OCI-LY1 (cell line): ENCODE measurements around the gene NKPD1.

Source experiments
- EZH2 ChIP-seq: fragments of 200-600 bp; sonication (generic), shearing (Covaris generic); IDR thresholded peaks from 2 replicates; pipeline ENCODE4 v1.8.0; 2017; ENCODE audit warnings: borderline replicate concordance, mixed run types, mild to moderate bottlenecking, antibody characterized with exemption, low read length, moderate library complexity, mixed read lengths
- TF ChIP-seq, protein P1 (sequence below): fragments of 200-600 bp; sonication (generic), shearing (Covaris generic); IDR thresholded peaks from 2 replicates; pipeline ENCODE4 v1.5.1; 2017; ENCODE audit warnings: mild to moderate bottlenecking, antibody characterized with exemption, low read length, moderate library complexity, mixed read lengths

DNA sequence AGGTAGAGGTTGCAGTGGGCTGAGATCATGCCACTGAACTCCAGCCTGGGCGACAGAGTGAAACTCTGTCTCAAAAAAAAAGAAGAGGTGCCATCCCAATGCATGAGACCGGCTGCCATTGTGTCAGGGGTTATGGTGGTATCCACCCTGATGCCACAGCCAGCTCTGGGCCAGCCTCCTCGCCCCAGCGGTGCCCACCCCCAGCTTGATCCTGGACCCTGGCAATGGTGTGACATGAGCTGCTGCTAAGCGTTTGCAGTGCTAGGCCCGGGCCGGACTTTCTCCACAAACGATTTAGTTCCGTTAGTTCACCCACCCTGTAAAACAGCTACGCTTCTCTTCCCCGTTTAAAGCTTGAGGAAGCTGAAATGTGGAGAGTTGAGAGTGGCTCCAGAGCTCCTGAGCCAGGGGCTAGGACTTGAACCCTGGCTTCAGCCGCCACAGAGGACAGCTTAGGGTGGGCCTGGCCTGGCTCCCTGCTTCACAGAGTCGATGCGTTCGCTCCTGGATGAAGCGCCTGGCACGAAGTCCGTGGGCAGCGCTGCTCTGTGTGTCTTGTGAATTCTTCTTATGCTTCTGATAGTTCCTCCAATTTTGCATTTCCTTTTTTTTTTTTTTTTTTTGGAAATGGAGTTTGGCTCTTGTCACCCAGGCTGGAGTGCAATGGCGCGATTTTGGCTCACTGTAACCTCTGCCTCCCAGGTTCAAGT is 25.5 kb downstream of the NKPD1 start:
- TF ChIP-seq, protein P1, sequence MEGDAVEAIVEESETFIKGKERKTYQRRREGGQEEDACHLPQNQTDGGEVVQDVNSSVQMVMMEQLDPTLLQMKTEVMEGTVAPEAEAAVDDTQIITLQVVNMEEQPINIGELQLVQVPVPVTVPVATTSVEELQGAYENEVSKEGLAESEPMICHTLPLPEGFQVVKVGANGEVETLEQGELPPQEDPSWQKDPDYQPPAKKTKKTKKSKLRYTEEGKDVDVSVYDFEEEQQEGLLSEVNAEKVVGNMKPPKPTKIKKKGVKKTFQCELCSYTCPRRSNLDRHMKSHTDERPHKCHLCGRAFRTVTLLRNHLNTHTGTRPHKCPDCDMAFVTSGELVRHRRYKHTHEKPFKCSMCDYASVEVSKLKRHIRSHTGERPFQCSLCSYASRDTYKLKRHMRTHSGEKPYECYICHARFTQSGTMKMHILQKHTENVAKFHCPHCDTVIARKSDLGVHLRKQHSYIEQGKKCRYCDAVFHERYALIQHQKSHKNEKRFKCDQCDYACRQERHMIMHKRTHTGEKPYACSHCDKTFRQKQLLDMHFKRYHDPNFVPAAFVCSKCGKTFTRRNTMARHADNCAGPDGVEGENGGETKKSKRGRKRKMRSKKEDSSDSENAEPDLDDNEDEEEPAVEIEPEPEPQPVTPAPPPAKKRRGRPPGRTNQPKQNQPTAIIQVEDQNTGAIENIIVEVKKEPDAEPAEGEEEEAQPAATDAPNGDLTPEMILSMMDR, result no peak
- no peak for TF ChIP-seq EZH2
